GM18858 (cell line): ENCODE results near the gene BMPER.

Source experiments
- ATAC-seq: cut with Tn5 transposase; IDR thresholded peaks from one replicate; pipeline ENCODE4 v1.9.1; 2021; ENCODE audit not compliant: unreplicated experiment

BMPER gene

DNA sequence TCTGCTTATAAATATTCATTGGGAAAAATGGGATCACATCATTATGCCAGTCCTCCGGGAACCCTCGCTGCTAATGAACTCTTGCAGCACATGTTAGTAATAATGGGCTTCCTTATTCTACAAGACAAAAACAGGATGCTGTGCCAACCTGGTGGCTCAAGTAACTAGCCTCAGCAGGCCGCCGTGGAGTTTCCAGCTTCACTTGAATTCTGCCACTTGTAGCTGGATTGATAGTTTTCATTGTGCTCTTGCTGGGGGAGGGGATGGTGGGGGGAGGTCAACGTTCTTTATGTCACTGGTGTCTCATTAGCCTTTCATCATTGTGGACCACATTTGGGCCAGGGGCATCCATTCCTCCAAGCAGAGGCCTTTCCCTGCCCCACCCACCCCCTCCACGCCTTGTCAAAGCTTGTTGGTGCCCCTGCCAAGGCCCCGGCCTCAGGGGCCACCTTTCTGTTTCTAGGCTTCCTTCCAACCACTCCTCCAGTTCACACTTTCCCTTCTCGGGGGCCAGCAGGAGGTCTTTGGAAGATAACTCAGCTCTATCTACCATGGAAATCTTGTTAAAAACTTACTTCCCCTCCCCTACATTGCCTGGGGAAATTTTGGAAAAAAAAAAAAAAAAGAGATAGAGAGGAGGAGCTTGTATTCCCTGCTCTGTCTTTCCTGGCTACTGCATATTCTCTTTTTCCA lies 153.9 kb downstream of the BMPER start:
- ATAC-seq, result no peak

DNA sequence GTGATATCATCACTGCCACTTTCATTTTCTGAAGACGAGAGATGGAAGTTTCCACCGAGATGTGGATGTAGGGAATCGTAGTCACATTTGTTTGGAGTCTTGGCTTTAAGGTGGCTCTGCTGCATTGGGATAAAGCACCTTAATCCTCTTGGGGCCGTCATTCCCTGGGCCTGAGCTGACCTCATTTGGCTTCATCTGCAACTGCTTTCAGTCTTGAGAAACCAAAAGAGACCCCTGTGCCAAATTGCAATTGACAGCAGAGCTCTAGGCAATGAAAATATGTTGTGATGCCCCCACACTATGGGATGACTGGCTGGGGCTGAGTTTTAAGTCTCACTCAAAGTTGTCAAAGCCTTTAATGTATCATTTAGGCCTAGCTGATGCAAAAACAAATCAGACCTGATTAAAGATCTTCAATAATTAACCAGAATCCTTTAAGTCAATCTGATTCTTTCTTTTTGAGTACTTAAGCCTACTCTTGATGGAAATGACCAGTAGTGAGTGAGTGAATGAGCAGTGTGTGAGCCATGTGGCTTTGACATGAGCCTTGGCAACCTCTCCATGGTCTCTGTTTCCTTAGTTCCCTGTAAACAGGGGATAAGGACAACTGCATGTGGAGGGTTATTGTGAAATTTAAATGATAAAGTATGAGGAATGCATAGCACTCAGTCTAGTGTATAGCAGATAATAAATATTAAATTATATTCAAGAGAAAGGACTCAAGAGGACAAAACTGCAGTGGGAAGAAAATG lies 155.0 kb downstream of the BMPER start:
- no peak for ATAC-seq

DNA sequence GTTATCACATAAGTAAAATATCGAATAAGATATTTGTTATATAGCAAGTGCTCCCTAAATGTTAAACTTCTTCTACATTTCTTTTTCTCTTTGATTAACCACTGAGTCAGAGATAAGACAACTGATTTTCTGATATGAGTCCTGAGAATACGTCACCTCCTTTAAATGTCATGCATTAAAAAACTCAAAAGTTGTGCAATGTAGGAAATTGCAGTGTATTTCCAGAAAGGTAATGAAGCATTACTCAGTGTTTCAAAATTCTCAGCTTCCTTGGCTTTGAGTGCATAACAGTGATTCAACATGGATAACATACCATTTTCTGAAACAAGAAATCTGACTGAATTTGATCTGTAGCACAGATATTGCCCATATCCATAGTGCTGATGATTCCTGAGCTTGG lies 155.8 kb downstream of the BMPER start:
- no peak for ATAC-seq

DNA sequence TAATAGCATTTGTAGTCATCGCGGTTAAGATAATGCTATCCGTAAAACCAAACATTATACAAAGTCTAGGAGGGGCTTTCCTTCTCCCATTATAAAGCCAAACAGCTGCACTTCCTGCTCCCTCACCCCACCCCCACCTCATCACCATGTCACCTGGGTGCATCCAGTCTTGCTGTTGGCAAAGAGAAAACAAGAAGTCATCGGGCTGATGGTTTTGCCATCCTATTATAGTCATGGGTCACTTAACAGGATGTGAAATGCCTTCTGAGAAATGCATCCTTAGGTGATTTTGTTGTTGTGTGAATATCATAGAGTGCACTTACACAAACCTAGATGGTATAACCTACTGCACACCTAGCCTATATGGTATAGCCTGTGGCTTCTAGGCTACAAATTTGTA lies 157.0 kb downstream of the BMPER start:
- ATAC-seq, result no peak

DNA sequence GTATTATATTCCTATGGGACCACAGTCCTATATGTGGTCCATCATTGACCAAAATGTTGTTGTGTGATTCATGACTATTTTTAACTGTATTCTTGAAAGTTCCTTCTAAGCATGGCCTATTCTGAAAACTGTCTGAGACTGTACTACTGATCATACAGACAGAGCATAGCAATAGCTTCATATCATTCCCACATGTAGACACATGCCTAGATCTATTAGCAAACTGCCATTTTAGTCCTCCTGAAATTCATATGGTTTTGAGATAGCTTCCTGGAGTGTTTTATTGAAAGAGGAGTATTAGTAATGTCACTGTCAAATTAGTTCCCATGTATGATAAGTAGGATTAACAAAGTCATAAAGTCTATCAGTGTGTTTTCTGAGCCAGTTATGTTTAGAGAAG lies 157.5 kb downstream of the BMPER start:
- no peak for ATAC-seq

DNA sequence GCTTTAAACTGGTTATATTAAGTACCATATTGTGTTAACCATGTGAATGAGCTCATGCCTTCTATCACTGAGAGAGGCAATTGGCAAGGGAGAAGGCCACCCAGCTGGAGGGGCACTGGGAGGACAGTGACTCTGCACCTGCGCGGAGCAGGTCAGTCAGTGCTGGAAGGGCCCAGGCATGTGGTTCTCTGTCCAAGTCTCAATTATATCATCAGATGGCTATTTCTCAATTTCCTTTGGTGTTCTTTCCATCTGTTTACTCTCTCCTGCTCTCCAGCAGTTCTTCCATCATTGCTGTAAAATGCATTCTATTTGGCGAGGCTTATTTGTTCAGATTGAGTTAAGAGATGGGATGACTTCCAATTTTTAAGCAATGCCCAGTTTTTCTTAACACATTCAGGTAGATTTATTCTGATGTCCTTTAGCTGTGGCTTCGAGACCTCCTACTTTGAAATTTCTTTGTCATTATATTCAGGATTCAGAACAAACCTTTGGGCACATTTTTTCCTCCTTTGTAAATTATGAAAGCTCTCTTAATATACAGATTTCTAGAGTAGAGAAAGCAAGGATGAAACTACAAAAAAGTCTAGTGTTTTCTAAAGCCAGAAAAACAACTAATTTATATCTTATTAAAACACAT lies 159.3 kb downstream of the BMPER start:
- ATAC-seq, result no peak

DNA sequence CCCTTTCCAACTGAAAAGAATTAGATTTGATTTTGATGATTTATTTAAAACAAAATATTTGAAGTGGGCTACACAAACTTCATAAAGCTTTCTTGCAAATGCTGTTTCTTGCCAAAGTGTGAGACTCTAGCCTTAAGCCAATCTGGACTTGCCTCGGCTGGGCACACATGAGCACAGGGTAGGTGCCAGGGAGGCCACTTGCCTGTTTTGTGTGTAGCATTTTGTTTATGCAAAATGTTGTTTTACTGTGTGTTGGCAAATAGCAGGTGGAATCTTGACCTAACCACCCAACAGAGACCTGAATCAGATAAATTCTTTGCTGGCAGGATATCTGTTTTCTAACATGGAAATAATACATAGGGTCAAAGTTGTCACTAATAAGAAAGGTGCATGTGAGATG lies 161.1 kb downstream of the BMPER start:
- no peak for ATAC-seq

DNA sequence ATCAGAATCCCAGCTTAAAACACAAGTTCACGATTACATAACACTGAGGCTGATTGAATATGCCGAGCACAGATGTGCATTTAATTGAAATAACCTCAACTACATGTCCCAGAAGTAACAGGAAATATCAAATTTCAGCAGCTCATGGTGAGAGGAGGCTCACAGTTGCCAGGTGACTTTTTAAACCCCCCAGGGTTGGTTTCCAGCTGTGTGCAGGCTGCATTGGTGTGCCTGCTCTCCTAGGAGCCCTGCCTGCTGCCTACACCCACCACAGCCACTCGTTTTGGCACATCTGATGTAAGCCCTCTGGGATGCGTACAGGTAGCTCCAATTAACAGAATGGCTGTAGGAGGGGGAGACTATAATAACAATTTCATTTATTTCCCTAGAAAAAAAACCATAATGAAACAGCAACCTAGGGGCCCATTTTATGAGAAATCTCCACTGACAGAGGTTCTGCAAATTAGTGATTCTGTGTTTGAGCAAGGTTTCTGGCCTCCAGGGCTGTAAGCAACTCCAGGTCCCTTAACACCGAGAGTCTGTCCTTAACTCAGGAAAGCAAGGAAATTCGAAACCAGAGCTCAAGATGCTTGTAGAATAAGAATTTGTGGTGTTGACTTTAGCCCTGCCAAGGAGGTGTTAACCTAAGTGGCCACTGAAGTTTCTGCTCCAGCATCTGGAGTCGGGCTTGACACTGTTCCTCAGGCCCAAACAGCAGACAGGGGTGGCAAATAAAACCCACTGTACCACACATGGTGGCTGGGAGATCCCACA lies 161.9 kb downstream of the BMPER start:
- ATAC-seq, result no peak

DNA sequence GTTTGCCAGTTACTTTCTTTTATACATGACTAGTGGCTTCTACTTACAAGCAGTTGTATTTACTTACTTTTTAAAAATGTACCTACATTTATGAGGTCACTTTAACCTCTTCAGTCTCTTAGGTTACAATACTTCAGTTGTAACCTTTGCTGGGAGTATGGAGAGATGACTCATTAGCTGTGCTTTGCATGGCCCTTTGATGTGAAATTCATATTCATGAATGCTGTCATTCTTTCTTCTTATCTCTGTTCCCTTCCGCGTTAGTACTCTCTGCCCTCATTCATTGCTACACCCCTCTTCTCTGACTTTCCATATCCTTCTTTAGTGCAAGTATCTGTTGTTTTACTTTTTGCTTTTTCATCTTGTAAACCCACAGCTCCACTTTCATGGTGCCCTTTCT lies 164.3 kb downstream of the BMPER start:
- ATAC-seq, result no peak

DNA sequence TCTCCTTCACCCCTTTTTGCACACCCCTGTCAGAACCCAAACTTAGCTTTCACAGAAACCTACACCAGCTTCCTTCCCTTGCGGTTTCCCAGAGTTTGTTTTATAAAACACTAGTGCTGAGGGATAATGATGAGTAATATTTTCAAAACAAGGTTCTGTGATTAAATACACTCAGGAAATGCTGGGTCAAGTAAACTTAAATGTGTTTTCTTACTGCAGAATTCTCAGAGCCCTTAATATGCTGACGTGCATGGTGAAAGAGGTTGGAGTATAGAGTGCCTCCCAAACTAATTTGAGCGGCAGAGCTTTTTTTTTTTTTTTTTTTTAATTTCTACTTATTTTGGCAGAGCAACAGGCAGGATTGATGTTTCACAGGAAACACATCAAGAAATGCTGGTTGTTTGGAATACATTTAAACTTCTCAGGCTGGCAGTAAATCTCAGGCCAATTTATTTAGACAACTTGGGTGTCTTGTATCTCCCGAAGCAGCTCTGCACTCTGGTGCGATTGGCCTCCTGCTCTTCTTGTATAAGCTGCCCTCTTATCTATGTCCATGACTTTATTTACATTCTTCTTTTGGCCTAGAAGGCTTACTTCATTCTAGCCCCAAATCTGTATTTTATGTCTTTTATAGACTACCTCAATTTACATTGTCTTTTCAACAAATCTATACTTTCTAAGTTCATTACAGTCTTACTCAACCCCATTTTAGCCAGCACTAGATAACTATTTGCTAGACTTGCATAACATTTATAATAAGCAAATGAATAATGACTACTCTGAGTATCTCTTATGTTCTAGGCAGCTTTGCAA lies 165.4 kb downstream of the BMPER start:
- no peak for ATAC-seq

DNA sequence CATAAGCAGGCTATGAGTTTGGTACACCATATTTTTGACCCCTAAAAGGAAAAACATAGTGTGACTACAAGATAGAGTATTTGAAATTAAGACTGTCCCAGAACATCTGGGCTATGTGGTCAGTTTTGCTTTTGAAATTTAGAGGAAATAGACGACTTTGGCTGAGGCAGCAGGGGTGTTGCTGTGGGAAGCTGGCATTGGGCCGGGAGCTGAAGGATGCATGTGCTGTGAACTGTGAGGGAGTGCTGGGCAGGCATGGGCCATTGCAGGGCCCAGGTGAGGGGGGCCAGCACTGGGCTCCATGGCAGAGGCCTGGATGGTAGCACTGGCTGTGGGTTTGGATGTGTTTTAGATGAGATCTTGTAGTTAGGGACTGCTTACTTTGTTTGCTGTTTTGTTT lies 168.3 kb downstream of the BMPER start:
- no peak for ATAC-seq

DNA sequence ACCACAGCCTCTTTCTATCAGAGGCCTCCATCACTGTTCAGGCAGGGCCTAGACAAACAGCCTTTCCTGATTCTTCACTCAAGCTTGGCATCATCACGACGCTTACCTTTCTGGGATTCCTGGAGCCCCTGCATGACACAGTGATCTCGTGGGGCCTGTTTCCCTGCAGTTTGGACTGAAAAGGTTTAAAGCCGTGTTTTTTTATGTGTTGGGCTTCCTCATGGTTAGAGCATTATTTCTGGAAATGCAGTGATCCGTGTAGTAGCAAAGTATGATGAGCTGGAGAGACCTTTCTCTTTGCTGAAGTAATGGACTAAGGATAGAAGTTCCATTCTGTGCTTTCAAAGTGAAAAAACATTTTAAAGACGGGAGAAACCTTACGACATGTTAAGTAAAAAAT lies 169.1 kb downstream of the BMPER start:
- no peak for ATAC-seq

DNA sequence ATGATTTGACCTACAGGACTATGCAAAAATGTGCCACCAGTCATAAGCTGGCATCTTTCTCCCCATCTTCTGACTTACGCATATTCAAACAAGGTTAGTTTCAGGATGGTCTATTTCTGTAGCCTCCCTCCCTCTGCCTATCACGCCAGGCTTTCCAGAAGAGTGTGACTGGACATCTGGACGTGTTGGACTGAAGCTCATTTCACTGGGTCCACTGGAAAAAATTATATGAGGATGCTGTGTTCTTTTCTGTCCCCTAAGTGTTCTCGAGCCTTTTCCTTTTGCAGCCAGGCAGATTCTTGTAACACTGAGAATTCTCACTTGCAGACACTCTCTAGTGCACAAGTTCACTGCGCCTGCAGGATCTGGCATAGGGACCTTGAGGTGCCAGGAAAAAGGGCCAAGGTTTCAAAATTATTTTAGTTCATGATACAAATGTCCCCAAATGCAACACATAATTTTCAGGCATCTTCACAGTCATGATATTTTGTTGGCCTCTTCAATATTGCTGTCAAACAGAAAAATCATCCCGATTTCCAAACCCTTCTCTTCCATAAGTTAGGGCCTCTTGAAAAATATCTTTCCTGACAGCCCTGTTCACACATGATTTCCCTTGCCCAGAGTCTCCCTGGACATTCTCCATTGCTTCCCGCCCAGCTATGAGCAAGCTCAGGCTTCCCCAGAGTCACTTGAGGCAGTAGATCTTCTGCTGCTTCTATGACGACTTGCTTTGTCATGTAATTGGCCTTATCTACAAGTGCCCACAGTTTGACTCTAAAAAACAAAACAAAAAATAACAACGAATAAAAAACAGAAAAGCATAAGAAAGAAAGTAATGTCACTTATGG lies 170.4 kb downstream of the BMPER start:
- ATAC-seq, result no peak

DNA sequence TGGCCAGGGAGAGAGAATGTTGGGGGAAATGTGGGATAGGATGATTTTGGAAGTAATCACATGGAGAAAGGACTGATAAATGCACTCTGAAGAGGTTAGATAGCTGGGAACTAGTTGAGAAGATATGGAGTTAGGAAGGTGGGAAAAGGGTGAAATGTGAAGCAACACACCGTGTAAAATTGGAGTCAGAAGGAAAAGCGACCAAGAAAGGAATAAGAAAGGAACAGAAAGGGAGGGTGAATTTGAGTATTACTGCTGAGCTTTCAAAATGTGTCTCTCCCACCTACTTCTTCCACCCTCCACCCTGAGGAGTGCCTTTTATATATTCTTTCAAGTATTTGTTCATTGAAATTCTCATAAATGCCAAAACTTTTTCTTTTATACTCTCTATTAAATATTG lies 171.8 kb downstream of the BMPER start:
- ATAC-seq, result no peak

DNA sequence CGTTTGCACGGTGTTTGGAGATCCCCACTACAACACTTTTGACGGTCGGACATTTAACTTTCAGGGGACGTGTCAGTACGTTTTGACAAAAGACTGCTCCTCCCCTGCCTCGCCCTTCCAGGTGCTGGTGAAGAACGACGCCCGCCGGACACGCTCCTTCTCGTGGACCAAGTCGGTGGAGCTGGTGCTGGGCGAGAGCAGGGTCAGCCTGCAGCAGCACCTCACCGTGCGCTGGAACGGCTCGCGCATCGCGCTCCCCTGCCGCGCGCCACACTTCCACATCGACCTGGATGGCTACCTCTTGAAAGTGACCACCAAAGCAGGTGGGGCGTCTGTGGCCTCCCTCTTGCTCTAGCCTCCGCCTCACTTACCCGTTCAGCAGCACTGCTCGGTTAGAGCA lies 173.5 kb downstream of the BMPER start:
- ATAC-seq, result no peak

DNA sequence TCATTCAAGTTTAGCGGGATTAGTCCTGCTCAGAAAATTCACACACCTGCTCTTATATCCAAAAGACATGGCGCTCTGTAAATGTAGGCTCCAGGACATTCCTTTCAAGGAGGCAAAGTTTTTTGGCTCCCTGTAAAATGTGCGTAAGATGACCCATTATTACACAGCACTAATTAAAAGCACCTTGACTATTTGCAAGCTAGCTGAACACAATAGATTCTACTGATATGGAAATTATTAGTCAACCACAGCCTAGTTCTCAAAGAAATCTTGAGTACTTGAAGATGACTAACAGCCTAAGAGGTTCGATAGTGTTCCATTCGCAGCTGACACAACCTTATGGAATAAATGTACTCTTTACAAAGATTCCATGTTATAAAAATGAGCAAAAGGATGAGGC lies 175.2 kb downstream of the BMPER start:
- ATAC-seq, result no peak

DNA sequence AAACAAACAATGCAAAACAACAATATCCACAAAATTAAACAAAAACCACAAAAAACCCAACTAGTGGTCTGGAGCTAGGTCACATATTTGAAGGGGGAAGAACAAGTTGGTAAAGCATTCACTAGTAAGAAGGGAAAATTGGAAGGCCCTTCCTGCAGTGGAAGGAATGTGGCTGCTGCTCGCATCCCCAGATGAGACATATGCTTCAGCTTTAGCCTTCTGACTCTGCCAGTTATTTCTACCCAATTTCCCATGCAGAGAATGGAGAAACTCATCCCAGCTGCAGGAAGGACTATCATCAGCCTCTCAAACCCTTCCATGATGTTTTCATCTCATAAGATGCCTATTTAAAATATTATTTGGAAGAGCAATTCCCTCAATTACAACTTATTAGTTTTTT lies 176.6 kb downstream of the BMPER start:
- no peak for ATAC-seq

DNA sequence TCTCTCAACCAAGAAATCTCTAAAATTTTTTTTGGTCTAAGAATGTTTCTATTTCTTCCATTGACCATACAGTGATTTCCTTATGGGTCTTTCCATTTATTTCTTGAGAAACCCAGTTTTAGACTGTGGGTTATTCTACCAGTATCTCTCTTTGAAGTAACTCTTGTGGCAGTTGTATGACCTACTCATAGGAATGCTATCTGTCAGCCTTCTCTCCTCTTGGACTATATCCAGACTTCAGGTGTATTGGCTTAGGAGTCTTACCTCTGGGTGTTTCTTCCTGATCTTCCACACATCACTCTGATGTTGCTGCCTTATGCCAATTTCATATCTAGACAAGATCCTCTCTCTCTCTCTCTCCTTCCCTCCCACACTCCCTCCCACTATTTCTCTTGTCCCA lies 178.1 kb downstream of the BMPER start:
- no peak for ATAC-seq

DNA sequence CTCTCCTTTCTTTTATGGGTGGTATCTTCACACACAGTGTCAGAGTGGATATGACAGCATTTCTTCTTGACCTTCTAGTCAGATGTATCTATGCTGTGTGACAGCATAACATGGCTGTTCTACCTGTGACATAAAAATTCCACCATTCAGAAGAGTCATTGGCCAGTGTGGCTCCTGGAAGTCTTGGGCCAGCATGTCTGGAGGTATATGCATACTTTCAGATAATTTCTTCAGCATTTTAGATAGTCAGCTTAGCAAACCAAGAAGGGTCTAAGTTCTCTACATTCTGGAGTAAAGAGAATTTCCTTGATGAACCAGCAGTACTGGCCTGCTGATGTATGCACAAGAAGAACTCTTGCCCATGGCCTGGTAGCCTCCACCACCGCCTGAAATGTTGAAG lies 179.3 kb downstream of the BMPER start:
- no peak for ATAC-seq

DNA sequence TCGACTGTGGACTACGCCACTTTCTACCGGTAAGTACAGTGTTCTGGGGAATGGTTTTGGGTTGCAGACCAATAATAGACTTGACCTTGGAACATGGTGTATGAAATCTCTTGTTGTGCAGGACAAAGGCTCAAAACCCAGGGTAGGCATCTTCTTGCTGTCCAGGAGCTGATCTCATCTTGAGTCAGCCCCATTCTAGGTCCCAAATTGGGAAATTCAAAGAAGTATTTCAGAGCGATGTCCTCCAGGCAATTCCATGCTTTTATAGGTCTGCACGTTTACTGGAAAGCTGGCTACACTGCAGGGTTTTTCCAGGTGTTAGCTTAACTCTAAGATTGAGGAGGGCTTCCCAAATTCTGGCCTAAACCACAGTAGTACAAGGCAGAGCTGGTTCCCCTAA lies 180.7 kb downstream of the BMPER start:
- no peak for ATAC-seq
